IMR-90 (cell line): ENCODE data around the gene TCIRG1. TPM values are rescaled to one million over a fixed set of nuclear protein-coding genes. Genes with fewer than 3 reads are reported as not detected.

ENCODE experiments used
- ATAC-seq: fragments of 200-7000 bp; cut with Tn5 transposase; 2 replicates; pipeline ENCODE4 v1.9.1; 2020; ENCODE audit warnings: low read depth, mild to moderate bottlenecking, moderate library complexity
- BruUV-seq: library from RNA; stranded (reverse); fragments of 400-500 nt; replicated peaks from 2 replicates; lab custom pipeline; 2021; lab: Mats Ljungman, UMichigan
- CTCF ChIA-PET: fragments of 300-600 bp; formaldehyde crosslinking; extraction: SDS; loops from one replicate; lab custom pipeline; 2021; ENCODE audit warnings: antibody characterized with exemption; lab: Yijun Ruan, JAX
- POLR2A ChIA-PET: fragments of 300-600 bp; sonication (Branson Sonifier 250); formaldehyde crosslinking; loops from one replicate; lab custom pipeline; 2022; ENCODE audit warnings: antibody characterized with exemption; ENCODE audit not compliant: unreplicated experiment; lab: Charles Lee
- DNase-seq: peaks from one replicate; pipeline ENCODE4 v3.0.0; 2013
- H2AFZ ChIP-seq: replicated peaks from 2 replicates; pipeline ENCODE3; 2013; ENCODE audit warnings: low read length, mild to moderate bottlenecking; ENCODE audit not compliant: poor library complexity
- H2AK5ac ChIP-seq: 2 replicates; pipeline ENCODE4 v1.6.1; 2013; ENCODE audit warnings: low read depth, low read length, inconsistent platforms
- H2AK9ac ChIP-seq: replicated peaks from 2 replicates; pipeline ENCODE3; 2013; ENCODE audit warnings: mild to moderate bottlenecking, low read depth, low read length, moderate library complexity; ENCODE audit not compliant: poor library complexity
- H2BK120ac ChIP-seq: 2 replicates; pipeline ENCODE4 v1.6.1; 2013; ENCODE audit warnings: low read depth, low read length, inconsistent platforms
- H2BK15ac ChIP-seq: 3 replicates; pipeline ENCODE4 v1.6.1; 2013; ENCODE audit warnings: low read depth, low read length, inconsistent platforms
- H2BK20ac ChIP-seq: 2 replicates; pipeline ENCODE4 v1.6.1; 2013; ENCODE audit warnings: low read depth, mild to moderate bottlenecking, inconsistent platforms, low read length, moderate library complexity
- H2BK5ac ChIP-seq: 2 replicates; pipeline ENCODE4 v1.6.1; 2013; ENCODE audit warnings: mild to moderate bottlenecking, low read depth, low read length, inconsistent platforms; ENCODE audit not compliant: poor library complexity, severe bottlenecking
- H3K14ac ChIP-seq: replicated peaks from 2 replicates; pipeline ENCODE4 v1.6.1; 2013; ENCODE audit warnings: low read depth, low read length, inconsistent platforms
- H3K18ac ChIP-seq: 2 replicates; pipeline ENCODE4 v1.6.1; 2013; ENCODE audit warnings: low read depth, low read length, control low read depth
- H3K23ac ChIP-seq: 2 replicates; pipeline ENCODE4 v1.6.1; 2013; ENCODE audit warnings: low read depth, low read length, inconsistent platforms
- H3K27ac ChIP-seq: 2 replicates; pipeline ENCODE4 v1.5.1; 2013; ENCODE audit warnings: mild to moderate bottlenecking, control low read depth, low read length; ENCODE audit not compliant: insufficient read depth
- H3K27me3 ChIP-seq: 2 replicates; pipeline ENCODE4 v1.6.1; 2013; ENCODE audit warnings: low read length; ENCODE audit not compliant: control insufficient read depth, insufficient read depth
- H3K36me3 ChIP-seq: 2 replicates; pipeline ENCODE4 v1.6.1; 2013; ENCODE audit warnings: low read length, mixed read lengths; ENCODE audit not compliant: control insufficient read depth, insufficient read depth
- H3K4ac ChIP-seq: 2 replicates; pipeline ENCODE4 v1.6.1; 2013; ENCODE audit warnings: low read depth, low read length, inconsistent platforms
- H3K4me1 ChIP-seq: 2 replicates; pipeline ENCODE4 v1.6.1; 2013; ENCODE audit warnings: low read length, mixed read lengths; ENCODE audit not compliant: control insufficient read depth, insufficient read depth
- H3K4me2 ChIP-seq: 2 replicates; pipeline ENCODE4 v1.6.1; 2013; ENCODE audit warnings: low read depth, mild to moderate bottlenecking, control low read depth, low read length, moderate library complexity
- H3K4me3 ChIP-seq: 2 replicates; pipeline ENCODE4 v1.5.1; 2013; ENCODE audit warnings: low read depth, mild to moderate bottlenecking, control low read depth, low read length, moderate library complexity; ENCODE audit not compliant: insufficient read depth
- H3K56ac ChIP-seq: 2 replicates; pipeline ENCODE4 v1.6.1; 2013; ENCODE audit warnings: low read length, inconsistent platforms; ENCODE audit not compliant: insufficient read depth; ENCODE audit errors: extremely low read depth
- H3K79me1 ChIP-seq, 2 experiments: 2 replicates each; pipeline ENCODE4 v1.6.1; 2013; ENCODE audit warnings: low read length in 2 of 2, inconsistent platforms in 1 of 2, low read depth in 1 of 2
- H3K9ac ChIP-seq: 2 replicates; pipeline ENCODE4 v1.6.1; 2013; ENCODE audit warnings: low read depth, low read length, control low read depth
- H3K9me1 ChIP-seq: 2 replicates; pipeline ENCODE4 v1.6.1; 2013; ENCODE audit warnings: low read length, inconsistent platforms; ENCODE audit not compliant: insufficient read depth
- H3K9me3 ChIP-seq: 2 replicates; pipeline ENCODE4 v1.6.1; 2013; ENCODE audit warnings: low read length; ENCODE audit not compliant: control insufficient read depth, insufficient read depth
- H4K20me1 ChIP-seq: 2 replicates; pipeline ENCODE4 v1.6.1; 2013; ENCODE audit warnings: low read length, inconsistent platforms; ENCODE audit not compliant: insufficient read depth
- H4K5ac ChIP-seq: 2 replicates; pipeline ENCODE4 v1.6.1; 2013; ENCODE audit warnings: mild to moderate bottlenecking, low read depth, low read length, control low read depth
- H4K8ac ChIP-seq, 2 experiments: 2 replicates each; pipeline ENCODE4 v1.6.1; 2013; ENCODE audit warnings: low read depth in 2 of 2, low read length in 2 of 2, control low read depth in 1 of 2, inconsistent platforms in 1 of 2
- H4K91ac ChIP-seq: 2 replicates; pipeline ENCODE4 v1.6.1; 2013; ENCODE audit warnings: low read depth, low read length, inconsistent platforms; ENCODE audit not compliant: insufficient read depth
- BHLHE40 ChIP-seq: fragments of 150-350 bp; IDR thresholded peaks from 2 replicates; pipeline ENCODE4 v1.6.1; 2016; ENCODE audit warnings: mild to moderate bottlenecking, low read depth, low read length
- CEBPB ChIP-seq: IDR thresholded peaks from 2 replicates; pipeline ENCODE4 v1.6.1; 2012; ENCODE audit warnings: low read depth, low read length, improper control_type of control experiment
- CHD1 ChIP-seq: IDR thresholded peaks from 2 replicates; pipeline ENCODE4 v1.6.1; 2012; ENCODE audit warnings: low read depth, low read length, improper control_type of control experiment
- MAFK ChIP-seq: IDR thresholded peaks from 2 replicates; pipeline ENCODE4 v1.6.1; 2012; ENCODE audit warnings: low read depth, low read length, improper control_type of control experiment
- MAZ ChIP-seq: IDR thresholded peaks from 2 replicates; pipeline ENCODE4 v1.6.1; 2012; ENCODE audit warnings: low read depth, mild to moderate bottlenecking, low read length, improper control_type of control experiment, moderate library complexity, borderline replicate concordance
- MXI1 ChIP-seq: IDR thresholded peaks from 2 replicates; pipeline ENCODE4 v1.6.1; 2012; ENCODE audit warnings: low read depth, mild to moderate bottlenecking, low read length, moderate library complexity, borderline replicate concordance
- NFE2L2 ChIP-seq: fragments of 150-350 bp; IDR thresholded peaks from 2 replicates; pipeline ENCODE4 v1.6.1; 2016; ENCODE audit warnings: low read depth, mild to moderate bottlenecking, low read length
- POLR2A ChIP-seq: IDR thresholded peaks from 2 replicates; pipeline ENCODE4 v1.6.1; 2012; ENCODE audit warnings: mild to moderate bottlenecking, low read depth, low read length
- RAD21 ChIP-seq: IDR thresholded peaks from 2 replicates; pipeline ENCODE4 v1.6.1; 2012; ENCODE audit warnings: low read length, improper control_type of control experiment
- RCOR1 ChIP-seq: IDR thresholded peaks from 2 replicates; pipeline ENCODE4 v1.6.1; 2012; ENCODE audit warnings: mild to moderate bottlenecking, low read length, improper control_type of control experiment; ENCODE audit not compliant: insufficient replicate concordance
- RFX5 ChIP-seq: IDR thresholded peaks from 2 replicates; pipeline ENCODE4 v1.8.0; 2012; ENCODE audit warnings: low read depth, mild to moderate bottlenecking, low read length, moderate library complexity
- SMC3 ChIP-seq: fragments of 150-350 bp; IDR thresholded peaks from 2 replicates; pipeline ENCODE4 v1.6.1; 2016; ENCODE audit warnings: low read depth, mild to moderate bottlenecking, antibody characterized with exemption, low read length, moderate library complexity
- WGBS, 2 experiments: methylation state at CpG; one replicate each; pipeline versions ENCODE4 v1.1.5 to v1.1.7; 2013; ENCODE audit warnings: missing lambda C conversion rate in 2 of 2; ENCODE audit not compliant: insufficient read length in 1 of 2; ENCODE audit errors: extremely low coverage in 2 of 2; 5-methylcytosine and 5-hydroxymethylcytosine counted together
- dilution Hi-C: fragments of 300-500 bp; cut with HindIII; formaldehyde crosslinking; loops from one replicate; pipeline ENCODE4 v1.14.3; 2018; ENCODE audit warnings: low sequenced_read_pairs; ENCODE audit not compliant: unreplicated experiment
- in situ Hi-C: fragments of 300-500 bp; cut with MboI; formaldehyde crosslinking; loops from 3 replicates; pipeline ENCODE4 v1.14.3; 2019; ENCODE audit warnings: low sequenced_read_pairs, inconsistent platforms, mixed read lengths
- intact Hi-C: fragments of 100-400 bp; cut with micrococcal nuclease; formaldehyde crosslinking; loops from 2 replicates; pipeline ENCODE4 v1.10.0; 2022
- polyA plus RNA-seq, 3 experiments: library from polyadenylated mRNA; depleted of rRNA; stranded (reverse); fragments of >200 nt; gene quantifications; 2 replicates each; pipeline ENCODE4 v1.2.3, GENCODE V29; 2012; ENCODE audit warnings: low replicate concordance in 1 of 3
- total RNA-seq: library from RNA; depleted of rRNA; stranded (reverse); fragments of >200 nt; gene quantifications from 2 replicates; pipeline ENCODE4 v1.2.3, GENCODE V29; 2012
- TF ChIP-seq, protein P1 (sequence below): fragments of 150-350 bp; IDR thresholded peaks from 2 replicates; pipeline ENCODE4 v1.6.1; 2017; ENCODE audit warnings: mild to moderate bottlenecking, antibody characterized with exemption, low read length, low read depth
- TF ChIP-seq, protein P2 (sequence below): conservative IDR thresholded peaks from 2 replicates; pipeline ENCODE4 v1.5.1; 2012; ENCODE audit warnings: mild to moderate bottlenecking, low read depth, low read length, improper control_type of control experiment
- TF ChIP-seq, protein P3 (sequence below): fragments of 150-350 bp; IDR thresholded peaks from 2 replicates; pipeline ENCODE4 v1.6.1; 2016; ENCODE audit warnings: low read depth, mild to moderate bottlenecking, low read length, moderate library complexity, borderline replicate concordance

The TCIRG1 gene
- total and polyA plus RNA-seq, 2 of the 4 experiments (the other 2 are of a cell fraction), result 25.3 to 117 TPM

DNA sequence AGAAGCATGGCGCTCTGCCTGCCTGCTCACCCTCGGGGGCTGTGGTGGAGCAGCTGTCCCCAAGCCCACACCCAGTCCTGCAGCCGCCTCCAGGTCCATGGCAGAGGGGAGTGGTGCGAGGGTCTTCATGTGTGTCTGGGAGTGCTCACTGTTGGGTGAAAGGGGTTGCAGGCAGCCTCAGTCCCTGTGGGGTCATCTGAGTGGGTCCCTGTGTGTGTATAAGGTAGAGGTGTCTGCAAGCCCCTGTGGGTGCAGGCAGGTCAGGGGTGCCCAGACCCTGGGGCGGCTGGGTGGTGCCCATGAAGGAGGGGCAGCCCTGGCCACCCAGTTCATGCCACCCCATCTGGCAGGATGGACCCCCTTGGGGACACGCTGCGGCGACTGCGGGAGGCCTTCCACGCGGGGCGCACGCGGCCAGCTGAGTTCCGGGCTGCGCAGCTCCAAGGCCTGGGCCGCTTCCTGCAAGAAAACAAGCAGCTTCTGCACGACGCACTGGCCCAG is 23.8 kb upstream of the TCIRG1 start:
- H3K9ac ChIP-seq, result no peak overlapping the region
- peak overlapping the region; percentile 70; the same call in 1 of the 2 replicates for H3K18ac ChIP-seq
- peak overlapping the region; percentile 92 for H2BK5ac ChIP-seq
- in situ Hi-C loops (no loop called here), dilution Hi-C loops (no loop called here), intact Hi-C loops (loop anchor here (5.0 kb wide), 2 partner anchors 102 to 192 kb away; no protein-coding TSS in a partner anchor)
- H4K91ac ChIP-seq, result peak overlapping the region; percentile 93
- H3K79me1 ChIP-seq, result peaks cover 23 to 45% of the 10 kb centered on the region in 2 experiments; a peak in 3 of 4 replicates
- ATAC-seq (no peak), DNase-seq (no peak)
- ChIA-PET CTCF (no interaction called here), POLR2A (interaction anchor here (1.1 kb wide), 1 partner anchor 10 kb away, joined by 3 read pairs; no protein-coding TSS in a partner anchor)
- H3K4me3 ChIP-seq, result no peak overlapping the region
- H2AK9ac ChIP-seq, result peak overlapping the region; percentile 100
- peak overlapping the region; percentile 93 for H2BK20ac ChIP-seq
- no peak overlapping the region for H3K4me2 ChIP-seq
- peak overlapping the region; percentile 78; the same call in 1 of the 2 replicates for H3K27ac ChIP-seq
- no peaks in the 10 kb centered on the region for H3K9me3 ChIP-seq
- no peaks in the 10 kb centered on the region for H3K36me3 ChIP-seq
- peak overlapping the region; percentile 96 for H3K4ac ChIP-seq
- H2BK120ac ChIP-seq, result peak overlapping the region; percentile 93
- H3K9me1 ChIP-seq, result peaks cover 31% of the 10 kb centered on the region
- no TSS peak for BruUV-seq
- H2AK5ac ChIP-seq, result peak overlapping the region; percentile 95; the same call in 1 of the 2 replicates
- H2BK15ac ChIP-seq, result peak overlapping the region; percentile 91; the same call in 2 of the 3 replicates
- peak overlapping the region; percentile 78 for H3K14ac ChIP-seq
- H3K4me1 ChIP-seq, result peaks cover 42% of the 10 kb centered on the region
- no peak overlapping the region for H3K23ac ChIP-seq
- peak overlapping the region; percentile 77 for H4K5ac ChIP-seq
- 92% methylated on average over 14 of the region's 19 CpGs; no CpG with 5 or more reads in 1 of the 2 experiments for WGBS, 2 experiments
- H3K56ac ChIP-seq, result no peak overlapping the region
- TF ChIP-seq, protein P1, sequence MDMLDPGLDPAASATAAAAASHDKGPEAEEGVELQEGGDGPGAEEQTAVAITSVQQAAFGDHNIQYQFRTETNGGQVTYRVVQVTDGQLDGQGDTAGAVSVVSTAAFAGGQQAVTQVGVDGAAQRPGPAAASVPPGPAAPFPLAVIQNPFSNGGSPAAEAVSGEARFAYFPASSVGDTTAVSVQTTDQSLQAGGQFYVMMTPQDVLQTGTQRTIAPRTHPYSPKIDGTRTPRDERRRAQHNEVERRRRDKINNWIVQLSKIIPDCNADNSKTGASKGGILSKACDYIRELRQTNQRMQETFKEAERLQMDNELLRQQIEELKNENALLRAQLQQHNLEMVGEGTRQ, result no peak
- TF ChIP-seq, protein P2, sequence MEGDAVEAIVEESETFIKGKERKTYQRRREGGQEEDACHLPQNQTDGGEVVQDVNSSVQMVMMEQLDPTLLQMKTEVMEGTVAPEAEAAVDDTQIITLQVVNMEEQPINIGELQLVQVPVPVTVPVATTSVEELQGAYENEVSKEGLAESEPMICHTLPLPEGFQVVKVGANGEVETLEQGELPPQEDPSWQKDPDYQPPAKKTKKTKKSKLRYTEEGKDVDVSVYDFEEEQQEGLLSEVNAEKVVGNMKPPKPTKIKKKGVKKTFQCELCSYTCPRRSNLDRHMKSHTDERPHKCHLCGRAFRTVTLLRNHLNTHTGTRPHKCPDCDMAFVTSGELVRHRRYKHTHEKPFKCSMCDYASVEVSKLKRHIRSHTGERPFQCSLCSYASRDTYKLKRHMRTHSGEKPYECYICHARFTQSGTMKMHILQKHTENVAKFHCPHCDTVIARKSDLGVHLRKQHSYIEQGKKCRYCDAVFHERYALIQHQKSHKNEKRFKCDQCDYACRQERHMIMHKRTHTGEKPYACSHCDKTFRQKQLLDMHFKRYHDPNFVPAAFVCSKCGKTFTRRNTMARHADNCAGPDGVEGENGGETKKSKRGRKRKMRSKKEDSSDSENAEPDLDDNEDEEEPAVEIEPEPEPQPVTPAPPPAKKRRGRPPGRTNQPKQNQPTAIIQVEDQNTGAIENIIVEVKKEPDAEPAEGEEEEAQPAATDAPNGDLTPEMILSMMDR, result no peak
- no peak for TF ChIP-seq RCOR1
- no peak for TF ChIP-seq RAD21
- no peak for TF ChIP-seq NFE2L2
- TF ChIP-seq MXI1, result no peak
- no peak for TF ChIP-seq MAFK
- TF ChIP-seq RFX5, result no peak
- no peak for TF ChIP-seq CHD1
- no peak for TF ChIP-seq CEBPB
- TF ChIP-seq SMC3, result no peak
- TF ChIP-seq POLR2A, result no peak
- TF ChIP-seq MAZ, result no peak
- TF ChIP-seq BHLHE40, result no peak
- TF ChIP-seq, protein P3, sequence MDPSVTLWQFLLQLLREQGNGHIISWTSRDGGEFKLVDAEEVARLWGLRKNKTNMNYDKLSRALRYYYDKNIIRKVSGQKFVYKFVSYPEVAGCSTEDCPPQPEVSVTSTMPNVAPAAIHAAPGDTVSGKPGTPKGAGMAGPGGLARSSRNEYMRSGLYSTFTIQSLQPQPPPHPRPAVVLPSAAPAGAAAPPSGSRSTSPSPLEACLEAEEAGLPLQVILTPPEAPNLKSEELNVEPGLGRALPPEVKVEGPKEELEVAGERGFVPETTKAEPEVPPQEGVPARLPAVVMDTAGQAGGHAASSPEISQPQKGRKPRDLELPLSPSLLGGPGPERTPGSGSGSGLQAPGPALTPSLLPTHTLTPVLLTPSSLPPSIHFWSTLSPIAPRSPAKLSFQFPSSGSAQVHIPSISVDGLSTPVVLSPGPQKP, result no peak
- H3K27me3 ChIP-seq, result no peaks in the 10 kb centered on the region
- H4K8ac ChIP-seq, result peak overlapping the region; percentile 37 to 88; a peak in 3 of 4 replicates
- no peaks in the 10 kb centered on the region for H4K20me1 ChIP-seq
- H2AFZ ChIP-seq, result no peak overlapping the region
